Glomerular endothelial cell (primary cell): ENCODE data around the gene CLEC17A. TPM values are rescaled to one million over a fixed set of nuclear protein-coding genes. Genes with fewer than 3 reads are reported as not detected.
"Not testable (repeated sequence)": the region's sequence is repeated elsewhere in the genome, so short reads cannot be mapped to it uniquely, and the experiment has no call there.

Experiments used
- DNase-seq: peaks from one replicate; pipeline ENCODE4 v3.0.0-alpha.2; 2011; ENCODE audit warnings: low read depth, low spot score; ENCODE audit errors: extremely low read depth
- total RNA-seq: library from RNA; depleted of rRNA; stranded (reverse); fragments of >200 nt; gene quantifications from 2 replicates; pipeline ENCODE4 v1.2.3, GENCODE V29; 2015

CLEC17A gene
- total RNA-seq, 1 donor from 2014 or later: not detected

DNA sequence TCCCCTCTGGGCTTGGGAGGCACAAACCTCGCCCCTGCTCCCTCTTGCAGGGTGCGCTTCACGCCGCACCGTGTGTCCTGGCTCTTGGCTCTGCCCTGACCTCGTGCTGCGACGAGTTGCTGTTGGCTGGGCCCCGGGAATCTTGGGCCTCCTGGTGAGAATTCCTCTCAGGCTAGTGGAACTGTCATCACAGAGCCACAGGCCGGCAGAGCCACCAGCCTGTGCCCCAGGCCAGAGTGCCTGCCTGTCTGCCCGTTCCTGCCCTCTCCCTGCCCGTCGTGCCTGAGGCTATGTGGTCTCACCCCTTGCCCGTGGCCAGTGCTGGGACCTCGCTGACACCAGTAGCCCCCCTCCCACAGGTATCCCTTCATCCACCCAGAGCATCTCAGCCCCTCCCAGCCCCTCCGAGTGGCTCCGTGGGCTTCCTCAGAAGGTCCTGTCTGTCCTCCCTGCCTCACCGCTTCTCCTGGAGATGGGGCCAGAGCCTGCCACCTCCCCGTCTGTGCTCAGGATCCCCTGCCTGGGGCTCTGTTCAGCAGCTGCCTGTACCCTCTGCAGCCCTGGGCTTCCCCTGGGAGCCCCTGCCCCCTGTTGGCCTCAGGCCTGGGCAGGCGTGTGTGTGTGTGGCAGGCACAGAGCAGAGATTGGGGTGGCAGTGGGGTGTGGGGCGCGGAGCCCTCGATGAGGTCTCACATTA, 24.4 kb upstream of the CLEC17A start:
- DNase-seq: no peak

DNA sequence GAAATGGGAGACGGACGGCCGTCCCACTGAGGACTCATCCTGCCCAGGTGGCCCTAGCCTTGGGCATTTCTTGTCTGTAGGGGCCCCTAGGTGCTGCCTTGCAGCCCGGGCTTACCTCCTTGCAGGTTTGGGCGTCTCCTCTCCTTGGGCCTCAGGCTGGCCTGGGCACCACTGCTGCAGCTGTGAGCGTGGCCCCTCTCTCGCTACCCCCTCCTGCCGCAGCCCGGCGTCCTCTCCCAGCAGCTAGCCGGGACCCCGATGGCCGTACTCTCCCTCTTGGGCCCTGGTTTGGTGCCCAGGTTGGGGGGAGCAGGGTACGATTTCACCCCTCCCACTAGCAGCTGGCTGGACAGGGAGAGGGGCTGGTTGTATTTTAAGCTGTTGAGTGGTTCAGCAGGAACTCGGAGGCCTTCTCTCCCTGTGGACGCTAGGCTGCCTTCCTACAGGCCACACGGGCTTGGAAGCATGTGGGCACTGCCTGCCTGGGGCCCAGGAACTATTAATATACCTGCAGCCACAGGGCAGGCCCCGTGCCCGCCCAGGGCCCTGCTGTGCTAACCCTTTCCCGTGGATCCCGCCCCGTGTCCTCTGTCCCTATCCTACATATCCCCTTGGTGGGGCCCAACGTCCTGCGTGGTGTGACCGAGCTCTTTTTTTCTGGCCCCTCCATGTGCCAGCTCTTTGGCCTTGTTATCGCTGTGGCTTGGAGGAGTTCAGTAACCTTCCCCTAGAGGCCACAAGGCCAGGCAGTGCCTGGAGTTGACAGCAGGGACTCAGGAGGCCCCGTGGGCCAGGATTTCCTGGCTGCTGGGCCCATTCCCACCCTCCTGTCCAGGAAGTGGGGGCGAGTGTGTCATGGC, 22.7 kb upstream of the CLEC17A start:
- DNase-seq: no peak

DNA sequence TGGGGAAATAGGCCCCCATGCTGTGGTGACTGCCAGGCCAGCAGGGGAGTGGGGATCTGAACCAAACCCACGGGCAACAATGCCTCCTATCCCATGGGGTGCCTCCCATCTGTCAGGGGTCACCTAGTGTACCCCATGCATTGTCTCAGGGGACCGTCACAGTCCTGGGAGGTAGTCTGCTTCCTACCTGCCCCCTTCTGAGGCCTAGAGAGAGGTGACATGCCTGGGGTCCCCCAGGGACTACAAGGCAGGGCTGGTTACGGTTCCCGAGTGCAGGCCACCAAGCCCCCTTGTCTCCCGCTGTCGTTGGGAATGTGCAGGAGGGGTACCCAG, 22.1 kb upstream of the CLEC17A start:
- no peak for DNase-seq

DNA sequence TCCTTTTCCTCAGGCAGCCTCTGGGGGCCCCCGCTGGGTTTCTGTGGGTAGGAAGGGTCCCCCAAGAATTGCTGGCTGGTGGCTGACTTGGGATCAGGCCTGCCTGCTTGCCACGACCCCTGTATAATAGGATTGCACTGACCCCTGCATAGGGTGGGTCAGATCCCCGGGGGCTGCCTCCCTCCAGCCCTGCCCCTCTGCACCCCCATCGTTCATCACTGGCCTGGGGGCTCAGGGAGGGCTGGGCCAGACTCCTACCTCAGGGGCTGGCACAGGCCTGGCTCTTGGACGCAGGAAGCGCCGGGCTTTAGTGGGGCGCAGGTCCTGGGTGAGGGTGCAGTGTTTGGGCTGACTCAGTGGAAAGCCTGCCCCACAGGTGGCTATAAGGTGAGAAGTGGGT, 21.6 kb upstream of the CLEC17A start:
- no peak for DNase-seq

DNA sequence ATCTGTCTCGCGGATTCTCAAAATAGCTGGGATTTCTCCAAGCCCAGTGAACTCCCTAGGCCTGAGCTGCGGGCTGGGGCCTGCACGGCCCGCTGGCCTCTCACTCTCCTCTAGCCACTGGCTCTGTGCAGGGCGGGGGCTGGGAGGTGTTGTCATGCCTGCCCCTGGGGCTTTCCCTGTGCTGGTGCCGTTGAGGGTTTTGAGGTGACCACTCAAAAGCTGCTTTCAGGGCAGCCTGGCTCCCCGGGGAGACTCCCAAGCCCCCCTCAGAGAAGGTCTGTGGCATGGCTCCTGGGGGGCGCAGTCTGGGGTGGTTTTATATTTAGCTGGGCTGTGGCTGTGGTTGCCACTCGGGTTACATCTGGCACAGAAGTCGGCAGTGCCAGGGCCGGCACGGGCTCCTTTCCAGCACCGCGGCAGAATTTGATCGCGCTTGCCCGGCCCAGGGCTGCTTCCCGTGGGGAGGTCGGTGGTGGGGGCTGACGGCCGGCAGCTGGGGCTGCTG, 21.0 kb upstream of the CLEC17A start:
- no peak for DNase-seq

DNA sequence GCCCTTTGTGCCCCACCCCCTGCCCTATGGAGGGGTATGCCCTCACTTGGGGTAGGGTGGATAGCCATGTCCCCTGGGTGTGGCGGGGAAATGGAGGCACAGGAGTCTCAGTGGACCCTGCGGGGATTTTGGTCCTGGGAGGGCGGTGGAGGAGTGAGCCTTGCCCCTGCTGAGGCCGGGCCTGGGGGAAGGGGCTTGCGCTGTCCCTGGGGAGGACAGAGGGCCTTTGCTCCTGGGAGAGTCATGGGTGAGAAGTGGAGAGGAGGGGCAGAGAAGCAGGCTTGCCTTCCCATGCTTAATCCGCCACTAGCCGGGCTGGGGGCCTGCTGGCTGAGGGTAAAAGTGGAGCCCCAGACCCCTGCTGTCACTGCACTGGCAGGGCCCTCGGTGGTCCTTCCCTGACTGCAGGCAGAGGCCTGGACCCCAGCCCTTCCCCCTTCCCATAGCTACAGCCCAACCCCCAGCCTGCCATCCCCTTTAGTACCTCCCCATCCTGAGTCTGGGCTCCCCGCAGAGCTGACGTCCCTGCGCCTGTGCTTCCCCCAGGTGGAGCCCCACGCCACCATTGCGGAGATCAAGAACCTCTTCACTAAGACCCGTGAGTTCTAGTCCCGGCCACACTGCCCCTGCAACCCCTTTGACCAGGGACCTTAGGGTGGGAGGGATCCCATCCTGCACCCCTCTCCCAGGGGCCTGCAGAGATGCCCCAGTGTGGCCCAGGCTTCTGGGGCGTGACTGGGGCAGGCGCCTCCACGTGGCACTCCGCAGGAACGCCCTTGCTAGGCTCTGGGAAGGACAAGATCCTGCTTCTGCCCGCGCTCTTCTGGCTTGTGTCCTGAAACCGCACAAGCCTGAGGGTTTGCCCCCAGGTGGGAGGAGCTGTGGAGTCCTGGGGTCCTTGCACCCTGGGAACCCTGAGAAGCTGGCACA, 20.0 kb upstream of the CLEC17A start:
- DNase-seq: no peak

DNA sequence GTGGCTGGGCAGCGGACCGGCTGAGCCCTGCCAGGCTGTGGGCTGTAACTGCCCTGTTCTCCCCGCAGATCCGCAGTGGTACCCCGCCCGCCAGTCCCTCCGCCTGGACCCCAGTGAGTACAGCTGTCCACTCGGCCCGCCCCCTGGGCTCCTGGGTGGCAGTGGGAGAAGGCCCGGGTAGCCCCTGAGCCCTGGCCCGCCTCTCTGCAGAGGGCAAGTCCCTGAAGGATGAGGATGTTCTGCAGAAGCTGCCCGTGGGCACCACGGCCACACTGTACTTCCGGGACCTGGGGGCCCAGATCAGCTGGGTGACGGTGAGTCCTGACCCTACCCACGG, 19.3 kb upstream of the CLEC17A start:
- no peak for DNase-seq

DNA sequence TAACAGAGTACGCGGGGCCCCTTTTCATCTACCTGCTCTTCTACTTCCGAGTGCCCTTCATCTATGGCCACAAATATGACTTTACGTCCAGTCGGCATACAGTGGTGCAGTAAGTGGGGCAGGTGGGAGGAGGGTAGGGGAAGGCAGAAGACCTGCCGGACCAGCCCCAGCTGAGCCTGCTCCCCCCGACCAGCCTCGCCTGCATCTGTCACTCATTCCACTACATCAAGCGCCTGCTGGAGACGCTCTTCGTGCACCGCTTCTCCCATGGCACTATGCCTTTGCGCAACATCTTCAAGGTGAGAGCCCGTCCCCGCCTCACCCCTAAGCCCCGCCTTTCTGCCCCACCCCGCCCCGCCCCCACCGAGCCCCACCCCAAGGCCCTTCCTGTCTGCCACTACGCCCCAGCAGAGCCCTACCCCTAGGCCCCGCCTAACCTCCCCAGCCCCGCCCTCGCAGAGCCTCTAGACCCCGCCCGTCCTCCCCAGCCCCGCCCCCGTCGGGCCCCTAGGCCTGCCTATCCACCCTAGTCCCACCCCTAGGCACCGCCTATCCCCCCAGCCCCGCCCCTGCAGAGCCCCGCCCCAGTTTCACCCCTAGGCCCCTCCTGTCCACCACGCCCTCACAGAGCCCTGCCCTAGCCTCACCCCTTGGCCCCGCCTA, 18.8 kb upstream of the CLEC17A start:
- no peak for DNase-seq

DNA sequence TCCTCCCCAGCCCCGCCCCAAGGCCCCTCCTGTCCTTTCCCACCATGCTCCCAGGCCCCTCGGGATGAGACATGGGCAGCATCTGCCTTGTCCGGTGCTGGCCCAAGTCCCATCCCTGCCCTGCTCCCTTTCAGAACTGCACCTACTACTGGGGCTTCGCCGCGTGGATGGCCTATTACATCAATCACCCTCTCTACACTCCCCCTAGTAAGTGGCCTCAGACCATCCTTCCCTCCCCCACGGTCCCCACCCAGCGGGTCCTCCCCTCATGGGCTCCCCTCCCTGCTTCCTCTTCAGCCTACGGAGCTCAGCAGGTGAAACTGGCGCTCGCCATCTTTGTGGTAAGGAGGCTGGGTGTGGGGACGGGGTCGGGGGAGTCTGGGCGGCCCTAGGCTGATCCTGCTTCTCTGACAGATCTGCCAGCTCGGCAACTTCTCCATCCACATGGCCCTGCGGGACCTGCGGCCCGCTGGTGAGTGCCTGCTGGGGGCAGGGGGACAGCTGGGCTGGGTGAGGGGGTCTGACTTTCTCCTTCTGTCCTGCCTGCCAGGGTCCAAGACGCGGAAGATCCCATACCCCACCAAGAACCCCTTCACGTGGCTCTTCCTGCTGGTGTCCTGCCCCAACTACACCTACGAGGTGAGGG, 18.1 kb upstream of the CLEC17A start:
- DNase-seq: not testable (repeated sequence)

DNA sequence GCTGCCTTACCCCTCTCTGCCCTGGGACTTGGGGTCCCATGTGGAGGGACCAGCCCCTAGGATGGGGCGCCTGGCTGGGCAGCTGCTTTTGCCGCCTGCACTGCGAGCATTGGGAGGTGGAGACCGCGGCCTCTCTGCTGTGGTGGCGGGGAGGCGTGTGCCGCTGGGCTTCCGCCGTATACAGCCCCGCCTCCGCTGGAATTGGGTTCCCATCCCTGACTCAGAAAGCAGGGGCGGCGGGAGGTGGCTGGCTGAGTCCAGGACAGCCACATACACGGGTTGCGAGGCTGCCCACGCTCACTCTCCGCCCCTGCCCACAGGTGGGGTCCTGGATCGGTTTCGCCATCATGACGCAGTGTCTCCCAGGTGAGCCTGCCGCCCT, 17.6 kb upstream of the CLEC17A start:
- no peak for DNase-seq

DNA sequence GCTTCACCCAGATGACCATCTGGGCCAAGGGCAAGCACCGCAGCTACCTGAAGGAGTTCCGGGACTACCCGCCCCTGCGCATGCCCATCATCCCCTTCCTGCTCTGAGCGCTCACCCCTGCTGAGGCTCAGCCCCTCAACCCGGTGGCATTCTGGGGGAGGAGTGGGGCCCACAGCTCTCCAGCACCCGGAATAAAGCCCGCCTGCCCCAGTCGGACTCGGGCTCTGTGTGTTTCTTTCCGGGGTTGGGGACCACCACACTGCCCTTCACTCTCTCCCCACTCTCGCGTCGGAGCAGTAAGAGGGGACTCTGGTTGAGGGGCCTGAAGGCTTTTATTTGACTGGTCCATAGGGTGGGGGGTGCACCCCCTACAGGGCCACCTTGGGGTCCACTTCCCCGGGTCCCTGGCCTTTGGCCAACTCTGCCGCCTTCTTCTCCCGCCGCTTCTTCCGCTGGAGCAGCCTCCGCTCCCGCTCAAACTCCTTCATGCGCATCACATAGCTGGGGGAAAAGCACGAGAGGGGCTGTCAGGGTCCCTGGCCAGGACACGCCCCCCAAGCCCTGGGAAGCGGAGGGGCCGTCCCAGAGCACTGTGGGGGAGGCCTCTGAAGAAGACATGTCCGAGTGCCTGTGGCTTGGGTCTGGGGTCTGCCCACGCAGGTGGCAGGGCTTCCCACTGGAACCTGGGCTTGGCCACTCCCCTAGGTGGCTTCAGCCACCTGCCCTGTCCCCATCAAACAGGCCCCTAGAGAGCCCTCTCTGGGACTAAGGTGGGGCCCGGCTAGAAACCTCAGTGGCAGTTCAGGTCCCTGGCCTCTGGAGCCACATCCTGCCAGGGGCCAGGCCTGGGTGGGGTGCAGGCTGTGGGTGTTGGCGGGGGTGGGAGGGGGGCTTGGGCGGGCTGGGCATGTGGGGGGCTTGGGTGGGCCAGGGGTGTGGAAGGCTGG, 16.8 kb upstream of the CLEC17A start:
- no peak for DNase-seq

DNA sequence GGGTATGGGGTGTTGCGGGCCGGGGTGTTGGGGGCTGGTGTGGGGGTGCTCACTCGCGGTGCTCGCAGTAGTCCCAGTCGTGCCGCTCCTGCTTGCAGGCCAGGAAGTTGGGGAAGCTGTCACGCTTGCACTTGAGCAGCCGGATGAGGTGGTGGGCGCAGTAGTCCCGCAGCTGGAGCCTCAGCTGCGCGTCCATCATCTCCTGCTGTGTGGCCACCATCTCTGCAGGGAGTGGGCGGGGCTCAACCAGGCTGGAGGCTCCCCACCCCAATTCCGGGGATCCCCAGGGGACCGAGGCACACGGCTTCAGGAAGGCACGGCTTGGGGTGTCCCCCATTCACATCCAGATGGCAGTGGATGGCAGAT, 16.2 kb upstream of the CLEC17A start:
- no peak for DNase-seq

DNA sequence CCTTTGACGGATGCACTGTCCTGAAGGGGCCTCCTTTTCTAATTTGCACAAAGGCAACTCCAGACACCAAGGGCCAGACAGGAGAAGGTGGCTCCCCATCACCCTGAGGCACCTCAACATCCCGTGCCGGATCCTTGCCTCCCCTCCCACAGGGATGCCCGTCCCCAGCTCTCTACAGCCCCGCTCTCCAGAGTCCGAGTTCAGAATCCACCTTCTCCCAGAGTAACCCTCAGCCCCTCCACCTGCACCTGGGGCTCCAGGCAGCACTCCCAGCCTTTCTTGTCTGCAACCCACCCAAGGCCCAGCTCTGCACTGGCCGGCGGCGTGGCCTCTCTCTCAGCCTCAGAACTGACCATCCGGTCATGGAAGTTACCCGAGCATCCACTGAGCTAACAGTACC, 15.8 kb upstream of the CLEC17A start:
- DNase-seq: no peak

DNA sequence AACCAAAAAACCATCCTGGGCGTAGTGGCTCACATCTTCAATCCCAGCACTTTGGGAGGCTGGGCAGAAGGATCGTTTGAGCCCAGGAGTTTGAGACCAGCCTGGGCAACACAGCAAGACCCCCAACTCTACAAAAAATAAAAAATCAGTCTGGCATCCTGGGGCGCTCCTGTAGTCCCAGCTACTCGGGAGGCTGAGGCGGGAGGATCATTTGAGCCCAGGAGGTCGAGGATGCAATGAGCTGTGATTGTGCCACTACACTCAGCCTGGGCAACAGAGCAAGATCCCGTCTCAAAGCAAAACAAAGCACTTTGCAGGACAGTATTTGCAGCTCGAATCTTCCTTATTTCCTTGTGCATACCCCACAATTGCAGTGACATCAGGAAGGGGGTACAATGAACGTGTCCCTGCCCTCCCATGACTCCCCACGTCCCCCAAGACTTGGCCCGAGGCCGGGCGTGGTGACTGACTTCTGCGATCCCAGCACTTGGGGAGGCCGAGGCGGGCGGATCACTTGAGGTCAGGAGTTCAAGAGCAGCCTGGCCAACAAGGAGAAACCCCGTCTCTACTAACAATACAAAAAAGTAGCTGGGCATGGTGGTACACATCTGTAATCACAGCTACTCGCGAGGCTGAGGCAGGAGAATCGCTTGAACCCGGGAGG, 11.9 kb upstream of the CLEC17A start:
- no peak for DNase-seq

DNA sequence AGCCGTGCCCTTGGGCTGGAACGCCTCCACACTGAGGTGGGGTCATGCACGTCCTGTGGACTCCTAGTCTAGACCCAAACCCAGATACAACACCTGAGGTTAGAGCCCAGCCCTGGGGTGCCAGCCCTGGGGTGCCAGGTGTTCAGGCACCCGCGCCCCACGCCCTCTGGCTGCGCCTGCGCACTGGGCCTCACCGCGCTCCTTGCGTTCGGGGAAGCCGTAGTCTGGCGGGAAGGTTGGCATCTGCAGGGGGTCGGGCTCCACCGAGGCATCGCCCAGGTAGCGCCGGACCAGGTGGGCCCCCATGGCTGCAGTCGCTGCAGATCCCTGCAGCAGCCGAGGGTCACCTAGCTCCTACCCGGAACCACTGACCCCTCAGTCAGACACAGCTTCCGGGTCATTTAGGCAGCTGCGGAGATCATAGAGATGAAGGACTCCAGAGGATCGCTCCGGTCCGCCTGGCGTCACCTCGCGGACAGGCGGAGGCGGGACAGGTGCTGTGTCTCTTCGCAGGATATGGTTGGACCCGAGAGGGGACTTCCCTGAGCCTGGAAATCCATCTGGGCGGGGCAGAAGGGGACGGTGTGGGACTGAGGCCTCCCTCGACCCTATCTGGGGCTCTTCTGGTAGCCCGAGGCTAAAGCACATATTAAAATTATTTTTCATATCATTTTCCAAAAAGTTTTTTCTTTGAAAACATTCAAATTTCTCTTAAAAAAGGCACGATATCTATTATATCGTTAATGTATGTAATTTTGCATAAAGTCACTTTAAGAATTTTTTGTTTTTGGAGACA, 11.0 kb upstream of the CLEC17A start, which contains the start of gene NDUFB7:
NDUFB7 (minus strand) TSS at position 372 of the 796 bp plus-strand sequence; CDS start at position 306, 66 bp downstream.
- DNase-seq: peak; percentile 75

DNA sequence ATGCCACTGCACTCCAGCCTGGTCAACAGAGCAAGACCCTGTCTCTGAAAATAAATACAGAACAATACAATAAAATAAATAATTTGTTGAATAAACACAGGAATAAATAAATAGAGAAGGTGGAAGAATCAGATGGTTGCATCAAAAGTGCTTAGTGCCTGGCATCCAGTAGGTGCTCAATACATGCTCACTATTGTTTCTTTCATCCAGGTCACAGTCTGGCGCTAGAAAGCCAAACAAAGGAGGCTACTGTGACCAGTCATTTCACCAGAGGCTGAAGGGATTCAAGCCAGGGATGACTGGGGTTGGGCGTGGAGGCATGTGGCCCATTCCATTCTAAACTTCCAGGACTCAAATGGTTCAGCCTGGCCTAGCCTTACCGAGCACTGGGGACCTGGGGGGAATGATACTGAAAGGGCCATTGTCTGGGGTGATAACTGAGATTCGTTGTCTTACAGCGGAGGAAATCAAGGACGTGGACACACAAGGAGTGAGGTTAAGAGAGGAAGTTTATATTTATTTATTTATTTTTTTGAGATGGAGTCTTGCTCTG, 7.4 kb upstream of the CLEC17A start:
- DNase-seq: no peak

DNA sequence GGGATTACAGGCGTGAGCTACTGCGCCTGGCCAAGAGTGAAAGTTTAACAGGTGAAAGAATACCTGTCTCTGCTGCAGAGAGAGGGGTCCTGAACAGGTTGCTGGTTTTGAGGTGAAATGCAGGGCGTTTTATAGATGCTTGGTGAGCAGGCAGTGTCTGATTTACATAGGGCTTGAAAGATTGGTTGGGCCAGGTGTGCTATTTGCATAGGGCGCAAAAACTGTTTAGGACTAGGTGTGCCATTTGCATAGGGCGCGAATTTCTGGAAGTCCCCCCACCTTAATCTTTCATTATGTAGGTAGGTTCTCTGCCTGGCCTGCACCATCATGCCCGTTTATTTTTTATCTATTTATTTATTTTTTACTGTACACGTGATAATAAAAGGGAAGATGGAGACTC, 6.5 kb upstream of the CLEC17A start:
- no peak for DNase-seq
